DOHH2 (cell line): ENCODE measurements around the gene SPOPL.

Source experiments
- H3F3A ChIP-seq: fragments of 200-600 bp; sonication (generic), shearing (Covaris generic); 2 replicates; pipeline ENCODE4 v1.6.0; 2016; ENCODE audit warnings: antibody characterized with exemption, mild to moderate bottlenecking; ENCODE audit not compliant: control insufficient read depth, insufficient read depth
- H3K27ac ChIP-seq: fragments of 200-600 bp; sonication (generic); 2 replicates; pipeline ENCODE4 v1.5.1; 2014; ENCODE audit warnings: low read depth, mild to moderate bottlenecking, low read length, moderate library complexity
- H3K27me3 ChIP-seq: fragments of 200-600 bp; sonication (generic); 2 replicates; pipeline ENCODE4 v1.6.1; 2014; ENCODE audit warnings: mild to moderate bottlenecking, low read length, mixed read lengths; ENCODE audit not compliant: control insufficient read depth
- H3K36me3 ChIP-seq: fragments of 200-600 bp; sonication (generic); 2 replicates; pipeline ENCODE4 v1.6.1; 2014; ENCODE audit warnings: mild to moderate bottlenecking, low read length, moderate library complexity, mixed read lengths; ENCODE audit not compliant: control insufficient read depth
- H3K4me1 ChIP-seq: fragments of 200-600 bp; sonication (generic); 2 replicates; pipeline ENCODE4 v1.6.1; 2014; ENCODE audit warnings: mild to moderate bottlenecking, low read length, mixed read lengths; ENCODE audit not compliant: control insufficient read depth
- H3K4me2 ChIP-seq: fragments of 200-600 bp; sonication (generic); 2 replicates; pipeline ENCODE4 v1.6.0; 2014; ENCODE audit warnings: mild to moderate bottlenecking, low read length, moderate library complexity
- H3K4me3 ChIP-seq: fragments of 200-600 bp; sonication (generic); 2 replicates; pipeline ENCODE4 v1.5.1; 2014; ENCODE audit warnings: mild to moderate bottlenecking, low read length, mixed read lengths
- H3K79me2 ChIP-seq: fragments of 200-600 bp; sonication (generic); 2 replicates; pipeline ENCODE4 v1.6.1; 2014; ENCODE audit warnings: mild to moderate bottlenecking, low read length, mixed read lengths; ENCODE audit not compliant: control insufficient read depth
- H3K9me2 ChIP-seq: fragments of 200-600 bp; sonication (generic); replicated peaks from 2 replicates; pipeline ENCODE4 v1.6.1; 2014; ENCODE audit warnings: mild to moderate bottlenecking, low read length, mixed read lengths; ENCODE audit not compliant: control insufficient read depth
- H3K9me3 ChIP-seq: fragments of 200-600 bp; sonication (generic); 2 replicates; pipeline ENCODE4 v1.6.1; 2014; ENCODE audit warnings: antibody characterized with exemption, low read length, mixed read lengths; ENCODE audit not compliant: control insufficient read depth, insufficient read depth
- H4K20me1 ChIP-seq: fragments of 200-600 bp; sonication (generic); 2 replicates; pipeline ENCODE4 v1.6.0; 2014; ENCODE audit warnings: low read depth, mild to moderate bottlenecking, antibody characterized with exemption, low read length, moderate library complexity; ENCODE audit not compliant: control insufficient read depth, insufficient read depth
- CTCF ChIP-seq: fragments of 200-600 bp; sonication (generic); IDR thresholded peaks from one replicate; pipeline ENCODE4 v1.5.1; 2014; ENCODE audit warnings: antibody characterized with exemption, mild to moderate bottlenecking, low read depth, low read length; ENCODE audit not compliant: poor library complexity, severe bottlenecking
- EZH2phosphoT487 ChIP-seq: fragments of 200-600 bp; sonication (generic); IDR thresholded peaks from 2 replicates; pipeline ENCODE4 v1.6.1; 2017; ENCODE audit warnings: borderline replicate concordance, mild to moderate bottlenecking, antibody characterized with exemption, low read length, moderate library complexity, mixed read lengths

Gene SPOPL

GRCh38 chr2:138615257-138615656, 113.7 kb downstream of the SPOPL start:
- H3K27ac ChIP-seq: no peak overlapping the region
- H3K27me3 ChIP-seq: peaks cover 2% of the 10 kb centered on the region; the same call in 1 of the 2 replicates
- H3K4me3 ChIP-seq: no peak overlapping the region
- H3K9me3 ChIP-seq: no peaks in the 10 kb centered on the region
- H4K20me1 ChIP-seq: no peaks in the 10 kb centered on the region
- no peaks in the 10 kb centered on the region for H3F3A ChIP-seq
- H3K79me2 ChIP-seq: no peaks in the 10 kb centered on the region
- TF ChIP-seq CTCF (no peak), EZH2phosphoT487 (no peak)
- no peak overlapping the region for H3K4me2 ChIP-seq
- no peaks in the 10 kb centered on the region for H3K9me2 ChIP-seq
- no peaks in the 10 kb centered on the region for H3K4me1 ChIP-seq
- H3K36me3 ChIP-seq: no peaks in the 10 kb centered on the region

- Histone ChIP-seq H3K27ac (no peak overlapping the region), H3K27me3 (peaks cover 2% of the 10 kb centered on the region; the same call in 1 of the 2 replicates), H3K79me2 (no peaks in the 10 kb centered on the region), H3K9me3 (no peaks in the 10 kb centered on the region), H4K20me1 (no peaks in the 10 kb centered on the region), H3F3A (no peaks in the 10 kb centered on the region), H3K4me1 (no peaks in the 10 kb centered on the region), H3K4me3 (no peak overlapping the region), H3K36me3 (no peaks in the 10 kb centered on the region), H3K9me2 (no peaks in the 10 kb centered on the region), H3K4me2 (no peak overlapping the region)
- TF ChIP-seq CTCF (no peak), EZH2phosphoT487 (no peak)
Observed at GRCh38 chr2:138617026-138617425, 115.5 kb downstream of the SPOPL start.

GRCh38 chr2:138618971-138619370, 117.4 kb downstream of the SPOPL start:
- Histone ChIP-seq H3F3A (no peaks in the 10 kb centered on the region), H4K20me1 (no peaks in the 10 kb centered on the region), H3K79me2 (no peaks in the 10 kb centered on the region), H3K27me3 (peaks cover 2% of the 10 kb centered on the region; the same call in 1 of the 2 replicates), H3K9me2 (no peaks in the 10 kb centered on the region), H3K4me1 (no peaks in the 10 kb centered on the region), H3K4me3 (no peak overlapping the region), H3K9me3 (no peaks in the 10 kb centered on the region), H3K27ac (no peak overlapping the region), H3K4me2 (no peak overlapping the region), H3K36me3 (no peaks in the 10 kb centered on the region)
- TF ChIP-seq EZH2phosphoT487: no peak

- Histone ChIP-seq H3K27me3 (no peaks in the 10 kb centered on the region), H3K9me2 (no peaks in the 10 kb centered on the region)
- no peak for TF ChIP-seq EZH2phosphoT487
- TF ChIP-seq CTCF: no peak
Observed at GRCh38 chr2:138620431-138620830, 118.9 kb downstream of the SPOPL start.

More at GRCh38 chr2:138620431-138620830, 118.9 kb downstream of the SPOPL start:
- Histone ChIP-seq H3K79me2 (no peaks in the 10 kb centered on the region), H3K4me3 (no peak overlapping the region), H4K20me1 (no peaks in the 10 kb centered on the region), H3K4me1 (no peaks in the 10 kb centered on the region), H3K36me3 (no peaks in the 10 kb centered on the region), H3K9me3 (no peaks in the 10 kb centered on the region), H3F3A (no peaks in the 10 kb centered on the region), H3K27ac (no peak overlapping the region), H3K4me2 (no peak overlapping the region)
